T-helper 2 cell treated with Interferon-gamma antibody and Interleukin-4, amounts not matched to agents 5 μg/mL and 100 μg/mL, for 36 hours (primary cell): ENCODE results near the gene ARL10.

Source experiments
- DNase-seq: peaks from one replicate; pipeline ENCODE4 v3.0.0; 2021; ENCODE audit warnings: low spot score
- H3K27ac Mint-ChIP-seq: one replicate; pipeline ENCODE4 v1.8.0; 2021; ENCODE audit warnings: mild to moderate bottlenecking, mixed read lengths
- H3K27me3 Mint-ChIP-seq: one replicate; pipeline ENCODE4 v1.8.0; 2021; ENCODE audit warnings: low read depth, mixed read lengths
- H3K36me3 Mint-ChIP-seq: one replicate; pipeline ENCODE4 v1.8.0; 2021; ENCODE audit warnings: low read depth, mixed read lengths
- H3K4me1 Mint-ChIP-seq: one replicate; pipeline ENCODE4 v1.8.0; 2021; ENCODE audit warnings: low read depth, mixed read lengths
- H3K4me3 Mint-ChIP-seq: one replicate; pipeline ENCODE4 v1.8.0; 2022; ENCODE audit warnings: mild to moderate bottlenecking, moderate library complexity, mixed read lengths
- H3K9me3 Mint-ChIP-seq: one replicate; pipeline ENCODE4 v1.8.0; 2021; ENCODE audit warnings: mixed read lengths

Gene ARL10

GRCh38 chr5:176365351-176366231 is at the start of gene ARL10:
ARL10 (plus strand) TSS chr5:176365487; CDS start chr5:176365564, 77 bp downstream.
- Mint-ChIP-seq H3K4me3 (peak within 1 kb of the TSS; percentile 71), H3K9me3 (no peaks in the 10 kb centered on the region), H3K4me1 (peaks cover 21% of the 10 kb centered on the region), H3K36me3 (peaks cover 8% of the 10 kb centered on the region), H3K27me3 (no peaks in the 10 kb centered on the region), H3K27ac (no peak within 1 kb of the TSS)
- peak; percentile 69 for DNase-seq

- Mint-ChIP-seq H3K4me3 (no peak overlapping the region), H3K4me1 (no peaks in the 10 kb centered on the region), H3K9me3 (no peaks in the 10 kb centered on the region), H3K36me3 (peaks cover 23% of the 10 kb centered on the region), H3K27me3 (no peaks in the 10 kb centered on the region), H3K27ac (no peak overlapping the region)
- no peak for DNase-seq
Observed at GRCh38 chr5:176317534-176318374, 47.5 kb upstream of the ARL10 start.

GRCh38 chr5:176319827-176320554 is 45.3 kb upstream of the ARL10 start:
- Mint-ChIP-seq H3K36me3 (peaks cover 19% of the 10 kb centered on the region), H3K27ac (no peak overlapping the region), H3K4me1 (no peaks in the 10 kb centered on the region), H3K4me3 (no peak overlapping the region), H3K27me3 (no peaks in the 10 kb centered on the region), H3K9me3 (no peaks in the 10 kb centered on the region)
- no peak for DNase-seq

GRCh38 chr5:176320577-176320976 is 44.7 kb upstream of the ARL10 start:
- DNase-seq: no peak
- Mint-ChIP-seq H3K9me3 (no peaks in the 10 kb centered on the region), H3K27me3 (no peaks in the 10 kb centered on the region), H3K27ac (no peak overlapping the region), H3K4me1 (no peaks in the 10 kb centered on the region), H3K4me3 (no peak overlapping the region), H3K36me3 (peaks cover 17% of the 10 kb centered on the region)

- Mint-ChIP-seq H3K27me3 (no peaks in the 10 kb centered on the region), H3K27ac (no peak overlapping the region), H3K4me3 (no peak overlapping the region), H3K36me3 (peaks cover 22% of the 10 kb centered on the region), H3K4me1 (no peaks in the 10 kb centered on the region), H3K9me3 (peaks cover 12% of the 10 kb centered on the region)
- no peak for DNase-seq
Observed at GRCh38 chr5:176334031-176334770, 31.1 kb upstream of the ARL10 start.

- Mint-ChIP-seq H3K27me3 (no peaks in the 10 kb centered on the region), H3K4me3 (no peak overlapping the region), H3K9me3 (peaks cover 12% of the 10 kb centered on the region), H3K27ac (no peak overlapping the region), H3K36me3 (peaks cover 22% of the 10 kb centered on the region), H3K4me1 (no peaks in the 10 kb centered on the region)
- DNase-seq: no peak
Observed at GRCh38 chr5:176337913-176338312, 27.4 kb upstream of the ARL10 start.

GRCh38 chr5:176339304-176339703 is 26.0 kb upstream of the ARL10 start:
- DNase-seq: no peak
- H3K36me3 Mint-ChIP-seq: peaks cover 17% of the 10 kb centered on the region
- no peaks in the 10 kb centered on the region for H3K27me3 Mint-ChIP-seq
- H3K9me3 Mint-ChIP-seq: peaks cover 4% of the 10 kb centered on the region
- no peak overlapping the region for H3K27ac Mint-ChIP-seq
- no peak overlapping the region for H3K4me3 Mint-ChIP-seq
- H3K4me1 Mint-ChIP-seq: no peaks in the 10 kb centered on the region

GRCh38 chr5:176341325-176342157 is 23.7 kb upstream of the ARL10 start:
- Mint-ChIP-seq H3K27me3 (no peaks in the 10 kb centered on the region), H3K9me3 (no peaks in the 10 kb centered on the region), H3K4me3 (no peak overlapping the region), H3K4me1 (no peaks in the 10 kb centered on the region), H3K36me3 (peaks cover 19% of the 10 kb centered on the region), H3K27ac (no peak overlapping the region)
- no peak for DNase-seq

GRCh38 chr5:176342158-176342483 is 23.2 kb upstream of the ARL10 start:
- no peaks in the 10 kb centered on the region for H3K9me3 Mint-ChIP-seq
- peaks cover 19% of the 10 kb centered on the region for H3K36me3 Mint-ChIP-seq

GRCh38 chr5:176342766-176343458 is 22.4 kb upstream of the ARL10 start:
- H3K27ac Mint-ChIP-seq: peak overlapping the region; percentile 21
- no peak for DNase-seq
- H3K4me3 Mint-ChIP-seq: no peak overlapping the region
- H3K4me1 Mint-ChIP-seq: no peaks in the 10 kb centered on the region
- no peaks in the 10 kb centered on the region for H3K9me3 Mint-ChIP-seq
- H3K36me3 Mint-ChIP-seq: peaks cover 25% of the 10 kb centered on the region
- H3K27me3 Mint-ChIP-seq: no peaks in the 10 kb centered on the region

More at GRCh38 chr5:176342158-176342483, 23.2 kb upstream of the ARL10 start:
- DNase-seq: no peak
- H3K4me3 Mint-ChIP-seq: no peak overlapping the region
- no peaks in the 10 kb centered on the region for H3K4me1 Mint-ChIP-seq
- H3K27ac Mint-ChIP-seq: no peak overlapping the region
- no peaks in the 10 kb centered on the region for H3K27me3 Mint-ChIP-seq

GRCh38 chr5:176350416-176350815 is 14.9 kb upstream of the ARL10 start:
- Mint-ChIP-seq H3K27me3 (no peaks in the 10 kb centered on the region), H3K4me3 (no peak overlapping the region), H3K27ac (no peak overlapping the region), H3K36me3 (peaks cover 68% of the 10 kb centered on the region), H3K4me1 (no peaks in the 10 kb centered on the region), H3K9me3 (no peaks in the 10 kb centered on the region)
- DNase-seq: no peak

GRCh38 chr5:176352116-176352878 is 13.0 kb upstream of the ARL10 start:
- H3K36me3 Mint-ChIP-seq: peaks cover 61% of the 10 kb centered on the region
- DNase-seq: no peak
- no peaks in the 10 kb centered on the region for H3K4me1 Mint-ChIP-seq
- no peak overlapping the region for H3K27ac Mint-ChIP-seq
- no peaks in the 10 kb centered on the region for H3K27me3 Mint-ChIP-seq
- H3K4me3 Mint-ChIP-seq: no peak overlapping the region
- H3K9me3 Mint-ChIP-seq: no peaks in the 10 kb centered on the region
